Prostate gland (tissue), 2 donors: ENCODE measurements around the gene SCYL1.

Source experiments
- POLR2A ChIP-seq: fragments of 450-650 bp; IDR thresholded peaks from one replicate; pipeline ENCODE4 v1.6.1; 2016; ENCODE audit warnings: antibody characterized with exemption, mild to moderate bottlenecking
- TF ChIP-seq, protein P1 (sequence below), 4 experiments: fragments of 200-600 bp in 2 of 4; fragments of 450-650 bp in 2 of 4; sonication (generic) in 2 of 4; IDR thresholded peaks; 1 replicate in 3 of 4; 2 replicates in 1 of 4; pipeline ENCODE4 v1.5.1; 2016 to 2019; ENCODE audit warnings: antibody characterized with exemption in 4 of 4, mild to moderate bottlenecking in 2 of 4, moderate library complexity in 2 of 4

DNA sequence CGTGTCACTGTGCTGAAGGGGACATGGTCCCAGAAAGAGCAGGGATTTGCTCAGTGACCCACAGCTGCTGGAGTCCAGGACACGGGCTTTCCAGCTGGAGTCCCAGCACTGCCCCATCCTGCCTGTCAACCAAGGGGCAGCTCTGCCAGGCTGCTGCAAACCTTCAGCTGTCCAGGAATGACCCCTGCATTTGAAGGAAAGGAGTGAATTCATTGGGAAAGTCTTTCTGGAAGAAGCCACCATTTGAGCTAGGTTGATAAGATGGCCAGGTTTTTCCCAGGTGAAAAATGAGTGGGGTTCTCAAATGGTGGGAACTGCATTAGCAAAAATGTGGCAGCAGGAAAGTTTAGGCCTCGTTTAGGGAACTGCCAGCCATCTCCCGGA, 61.4 kb downstream of the SCYL1 start:
- TF ChIP-seq, protein P1, sequence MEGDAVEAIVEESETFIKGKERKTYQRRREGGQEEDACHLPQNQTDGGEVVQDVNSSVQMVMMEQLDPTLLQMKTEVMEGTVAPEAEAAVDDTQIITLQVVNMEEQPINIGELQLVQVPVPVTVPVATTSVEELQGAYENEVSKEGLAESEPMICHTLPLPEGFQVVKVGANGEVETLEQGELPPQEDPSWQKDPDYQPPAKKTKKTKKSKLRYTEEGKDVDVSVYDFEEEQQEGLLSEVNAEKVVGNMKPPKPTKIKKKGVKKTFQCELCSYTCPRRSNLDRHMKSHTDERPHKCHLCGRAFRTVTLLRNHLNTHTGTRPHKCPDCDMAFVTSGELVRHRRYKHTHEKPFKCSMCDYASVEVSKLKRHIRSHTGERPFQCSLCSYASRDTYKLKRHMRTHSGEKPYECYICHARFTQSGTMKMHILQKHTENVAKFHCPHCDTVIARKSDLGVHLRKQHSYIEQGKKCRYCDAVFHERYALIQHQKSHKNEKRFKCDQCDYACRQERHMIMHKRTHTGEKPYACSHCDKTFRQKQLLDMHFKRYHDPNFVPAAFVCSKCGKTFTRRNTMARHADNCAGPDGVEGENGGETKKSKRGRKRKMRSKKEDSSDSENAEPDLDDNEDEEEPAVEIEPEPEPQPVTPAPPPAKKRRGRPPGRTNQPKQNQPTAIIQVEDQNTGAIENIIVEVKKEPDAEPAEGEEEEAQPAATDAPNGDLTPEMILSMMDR (IDR thresholded peaks at IDR 0.05), result no peak
- TF ChIP-seq POLR2A, result no peak
